HG02884 (cell line): ENCODE results near the gene ERG.

Source experiments
- ATAC-seq: cut with Tn5 transposase; IDR thresholded peaks from one replicate; pipeline ENCODE4 v1.9.1; 2021; ENCODE audit warnings: mild to moderate bottlenecking, moderate library complexity; ENCODE audit not compliant: unreplicated experiment

The ERG gene

GRCh38 chr21:38438462-38438893 is 59.8 kb downstream of the ERG start:
- ATAC-seq = no peak

GRCh38 chr21:38436341-38436740 is 61.9 kb downstream of the ERG start:
- ATAC-seq = no peak

- ATAC-seq = no peak
These were observed 63.3 kb downstream of the ERG start for GRCh38 chr21:38434913-38435533.

- ATAC-seq = no peak
These were observed 64.8 kb downstream of the ERG start for GRCh38 chr21:38433471-38433870.

- ATAC-seq = no peak
These were observed 67.8 kb downstream of the ERG start for GRCh38 chr21:38430401-38430984.

- no peak for ATAC-seq
These were observed 69.3 kb downstream of the ERG start for GRCh38 chr21:38429011-38429410.

- ATAC-seq = no peak
These were observed 70.1 kb downstream of the ERG start for GRCh38 chr21:38428211-38428610.

- ATAC-seq = no peak
These were observed 73.8 kb downstream of the ERG start for GRCh38 chr21:38424305-38425019.

- no peak for ATAC-seq
These were observed 76.2 kb downstream of the ERG start for GRCh38 chr21:38422082-38422481.

GRCh38 chr21:38420140-38420539 is 78.1 kb downstream of the ERG start:
- no peak for ATAC-seq

- ATAC-seq = no peak
These were observed 80.6 kb downstream of the ERG start for GRCh38 chr21:38417726-38418125.

GRCh38 chr21:38416791-38417190 is 81.5 kb downstream of the ERG start:
- no peak for ATAC-seq

- ATAC-seq = no peak
These were observed 84.2 kb downstream of the ERG start for GRCh38 chr21:38413958-38414548.

GRCh38 chr21:38410466-38410865 is 87.8 kb downstream of the ERG start:
- ATAC-seq = no peak

- no peak for ATAC-seq
These were observed 88.4 kb downstream of the ERG start for GRCh38 chr21:38409907-38410306.

- no peak for ATAC-seq
These were observed 94.1 kb downstream of the ERG start for GRCh38 chr21:38404177-38404576.

GRCh38 chr21:38402795-38403194 is 95.5 kb downstream of the ERG start:
- ATAC-seq = no peak

GRCh38 chr21:38402291-38402690 is 96.0 kb downstream of the ERG start:
- ATAC-seq = no peak

- no peak for ATAC-seq
These were observed 96.9 kb downstream of the ERG start for GRCh38 chr21:38401191-38401926.

GRCh38 chr21:38400195-38400919 is 97.9 kb downstream of the ERG start:
- ATAC-seq = no peak

GRCh38 chr21:38399103-38399502 is 99.2 kb downstream of the ERG start:
- no peak for ATAC-seq
